Measurements from ENCODE around the gene FOXN3.

Gene FOXN3

GRCh38 chr14:89417465-89418225 is 612 bp upstream of the FOXN3 start:
- TF ChIP-seq CTCF (IDR thresholded peaks at IDR 0.05; ENCODE audit: low read depth, low read length), result peak; percentile 9
- no peak for DNase-seq (ENCODE audit: extremely low read depth, low read depth)

- TF ChIP-seq CTCF (IDR thresholded peaks at IDR 0.05; ENCODE audit: low read depth, low read length), result no peak
- DNase-seq (ENCODE audit: extremely low read depth, low read depth), result peak; percentile 96
Measured at GRCh38 chr14:89416002-89416995, 734 bp downstream of the FOXN3 start.

GRCh38 chr14:89415159-89415558 is 1.9 kb downstream of the FOXN3 start:
- TF ChIP-seq CTCF (IDR thresholded peaks at IDR 0.05; ENCODE audit: low read depth, low read length), result no peak
- no peak for DNase-seq (ENCODE audit: extremely low read depth, low read depth)

- no peak for DNase-seq (ENCODE audit: extremely low read depth, low read depth)
- TF ChIP-seq CTCF (IDR thresholded peaks at IDR 0.05; ENCODE audit: low read depth, low read length), result no peak
Measured at GRCh38 chr14:89411976-89412375, 5.1 kb downstream of the FOXN3 start.

GRCh38 chr14:89409961-89410360 is 7.1 kb downstream of the FOXN3 start:
- no peak for TF ChIP-seq CTCF (IDR thresholded peaks at IDR 0.05; ENCODE audit: low read depth, low read length)
- DNase-seq (ENCODE audit: extremely low read depth, low read depth), result no peak

- no peak for TF ChIP-seq CTCF (IDR thresholded peaks at IDR 0.05; ENCODE audit: low read depth, low read length)
- DNase-seq (ENCODE audit: extremely low read depth, low read depth), result no peak
Measured at GRCh38 chr14:89408907-89409700, 7.9 kb downstream of the FOXN3 start.
